Stimulated activated naive CD8-positive, alpha-beta T cell treated with anti-CD3 and anti-CD28 coated beads, Interleukin-15, Interleukin-2, amounts not matched to agents 100 U/mL and 50 U/mL, for 24 hours (primary cell): Measurements from ENCODE around the gene NRSN2.
"Not testable (repeated sequence)": the region's sequence is repeated elsewhere in the genome, so short reads cannot be mapped to it uniquely, and the experiment has no call there.

Source experiments
- ATAC-seq: fragments of 150-1000 bp; cut with Tn5 transposase; one replicate; pipeline ENCODE4 v1.10.0; 2021
- DNase-seq: peaks from one replicate; pipeline ENCODE4 v3.0.0; 2021

Gene NRSN2

DNA sequence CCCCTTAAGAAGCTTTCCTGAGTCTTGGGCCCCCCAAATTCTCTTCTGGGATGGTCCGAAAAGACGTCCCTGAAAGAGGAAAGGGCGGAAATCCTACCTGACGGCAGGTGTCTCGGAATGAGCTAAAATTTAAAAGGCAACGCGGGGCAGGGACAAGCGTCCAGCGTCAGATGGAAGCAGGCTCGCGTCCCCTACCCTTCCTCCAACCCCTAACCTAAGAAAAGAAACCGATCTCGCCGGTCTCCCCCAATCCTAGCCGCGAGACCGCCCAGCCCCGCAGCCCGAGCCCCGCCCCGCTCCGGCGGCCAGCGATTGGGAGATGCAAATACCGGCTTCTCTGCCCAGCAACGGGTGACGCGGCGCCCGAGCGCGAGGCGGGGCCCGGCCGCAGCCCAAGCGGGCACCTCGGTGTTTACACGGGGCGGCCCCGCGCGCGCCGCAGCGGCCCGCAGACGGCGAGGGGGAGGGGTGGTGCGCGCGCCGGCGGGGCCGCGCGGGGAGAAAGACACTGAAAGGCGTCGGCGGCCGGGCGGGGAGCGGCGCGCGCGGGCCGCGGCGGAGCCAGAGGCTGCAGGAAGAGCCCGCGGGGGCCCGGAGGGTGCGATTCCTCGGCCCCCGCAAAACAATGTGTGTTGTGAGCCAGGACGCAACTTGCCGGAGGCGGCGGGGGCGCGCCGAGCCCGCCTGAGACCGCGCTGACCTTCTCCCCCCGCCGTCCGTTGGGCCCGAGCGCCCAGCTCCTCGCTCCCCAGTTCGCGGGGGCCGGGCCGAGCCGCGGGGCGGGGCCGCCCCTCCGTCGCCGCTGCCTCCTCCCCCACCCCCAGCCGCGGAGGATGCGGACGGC is 21.6 kb upstream of the NRSN2 start, which contains the start of gene SOX12:
Gene SOX12 (plus strand): TSS at position 508 of the 844 bp plus-strand sequence. CDS start 373 bp downstream, outside the sequence.
- DNase-seq: peak; percentile 99

DNA sequence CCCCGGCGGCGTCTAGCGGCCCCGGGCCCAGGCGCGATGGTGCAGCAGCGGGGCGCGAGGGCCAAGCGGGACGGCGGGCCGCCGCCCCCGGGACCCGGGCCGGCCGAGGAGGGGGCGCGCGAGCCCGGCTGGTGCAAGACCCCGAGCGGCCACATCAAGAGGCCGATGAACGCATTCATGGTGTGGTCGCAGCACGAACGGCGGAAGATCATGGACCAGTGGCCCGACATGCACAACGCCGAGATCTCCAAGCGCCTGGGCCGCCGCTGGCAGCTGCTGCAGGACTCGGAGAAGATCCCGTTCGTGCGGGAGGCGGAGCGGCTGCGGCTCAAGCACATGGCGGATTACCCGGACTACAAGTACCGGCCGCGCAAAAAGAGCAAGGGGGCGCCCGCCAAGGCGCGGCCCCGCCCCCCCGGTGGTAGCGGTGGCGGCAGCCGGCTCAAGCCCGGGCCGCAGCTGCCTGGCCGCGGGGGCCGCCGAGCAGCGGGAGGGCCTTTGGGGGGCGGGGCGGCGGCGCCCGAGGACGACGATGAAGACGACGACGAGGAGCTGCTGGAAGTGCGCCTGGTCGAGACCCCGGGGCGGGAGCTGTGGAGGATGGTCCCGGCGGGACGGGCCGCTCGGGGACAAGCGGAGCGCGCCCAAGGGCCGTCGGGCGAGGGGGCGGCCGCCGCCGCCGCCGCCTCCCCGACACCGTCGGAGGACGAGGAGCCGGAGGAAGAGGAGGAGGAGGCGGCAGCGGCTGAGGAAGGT is 20.8 kb upstream of the NRSN2 start:
- DNase-seq: peak; percentile 65
- no peak for ATAC-seq

More for the DNA sequence above, 21.6 kb upstream of the NRSN2 start, which contains the start of gene SOX12:
- peak; percentile 74 for ATAC-seq

DNA sequence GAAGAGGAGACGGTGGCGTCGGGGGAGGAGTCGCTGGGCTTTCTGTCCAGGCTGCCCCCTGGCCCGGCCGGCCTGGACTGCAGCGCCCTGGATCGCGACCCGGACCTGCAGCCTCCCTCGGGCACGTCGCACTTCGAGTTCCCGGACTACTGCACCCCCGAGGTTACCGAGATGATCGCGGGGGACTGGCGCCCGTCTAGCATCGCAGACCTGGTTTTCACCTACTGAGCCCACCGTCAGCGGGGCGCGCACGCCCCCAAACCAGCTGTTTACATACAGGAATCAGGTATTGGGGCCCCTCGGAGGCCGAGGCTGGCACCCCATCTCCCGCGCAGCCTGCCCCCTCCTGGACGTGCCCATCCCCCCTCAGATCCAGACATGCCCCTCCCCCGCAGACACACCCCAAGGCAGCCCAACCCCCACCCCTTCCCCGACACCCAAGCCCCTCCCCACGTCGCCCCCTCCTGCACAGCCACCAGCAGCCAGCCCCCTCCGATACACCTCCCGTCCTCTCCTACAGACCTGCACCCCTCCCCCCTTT is 20.2 kb upstream of the NRSN2 start:
- ATAC-seq: no peak
- no peak for DNase-seq

DNA sequence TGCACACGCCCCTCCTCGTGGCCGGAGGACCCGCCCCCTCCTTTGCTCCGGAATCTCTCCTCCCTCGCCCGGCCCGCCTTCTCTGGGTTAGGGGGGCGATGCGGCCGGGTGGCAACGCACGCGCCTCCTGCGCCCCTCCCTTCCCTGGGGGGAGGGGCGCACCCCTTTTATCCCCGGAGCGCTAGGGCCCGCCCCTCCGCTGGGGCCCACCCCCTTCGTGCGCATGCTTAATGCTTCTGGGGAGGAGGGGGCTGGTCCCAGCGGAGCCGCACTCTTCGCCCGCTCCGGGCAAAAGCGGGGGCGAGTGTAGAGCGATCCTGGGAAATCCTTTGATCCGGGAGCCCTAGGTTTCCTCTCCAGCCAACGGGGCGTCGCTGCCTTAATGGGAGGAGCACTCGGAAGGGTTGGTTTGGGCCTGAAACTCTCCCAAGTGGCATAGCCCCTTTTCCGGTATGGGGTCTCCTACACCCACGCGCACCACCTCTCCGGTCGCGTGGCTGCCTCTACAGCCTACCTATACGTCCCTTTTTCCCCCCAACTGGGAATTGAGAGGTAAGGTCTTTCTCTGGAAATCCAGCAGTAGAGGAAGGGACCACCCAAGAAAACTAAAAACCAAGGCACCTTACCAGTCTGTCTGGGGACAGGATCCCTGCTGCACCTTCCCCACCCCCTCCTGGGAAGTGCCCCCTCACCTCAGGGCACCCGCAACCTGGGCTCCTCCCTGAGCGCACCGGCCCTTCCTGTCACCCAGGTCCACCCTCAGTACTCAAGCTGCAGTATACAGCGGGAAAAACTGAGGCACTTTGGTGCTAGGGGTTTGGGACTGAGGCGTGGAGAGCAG is 19.5 kb upstream of the NRSN2 start:
- DNase-seq (peak; percentile 87), ATAC-seq (peak; percentile 20)

GRCh38 chr20:328027-328974 is 18.6 kb upstream of the NRSN2 start:
- no peak for DNase-seq
- ATAC-seq: no peak

GRCh38 chr20:328975-329695 is 17.8 kb upstream of the NRSN2 start:
- ATAC-seq (no peak), DNase-seq (no peak)

- no peak for DNase-seq
- ATAC-seq: no peak
Observed at GRCh38 chr20:329851-330232, 17.1 kb upstream of the NRSN2 start.

DNA sequence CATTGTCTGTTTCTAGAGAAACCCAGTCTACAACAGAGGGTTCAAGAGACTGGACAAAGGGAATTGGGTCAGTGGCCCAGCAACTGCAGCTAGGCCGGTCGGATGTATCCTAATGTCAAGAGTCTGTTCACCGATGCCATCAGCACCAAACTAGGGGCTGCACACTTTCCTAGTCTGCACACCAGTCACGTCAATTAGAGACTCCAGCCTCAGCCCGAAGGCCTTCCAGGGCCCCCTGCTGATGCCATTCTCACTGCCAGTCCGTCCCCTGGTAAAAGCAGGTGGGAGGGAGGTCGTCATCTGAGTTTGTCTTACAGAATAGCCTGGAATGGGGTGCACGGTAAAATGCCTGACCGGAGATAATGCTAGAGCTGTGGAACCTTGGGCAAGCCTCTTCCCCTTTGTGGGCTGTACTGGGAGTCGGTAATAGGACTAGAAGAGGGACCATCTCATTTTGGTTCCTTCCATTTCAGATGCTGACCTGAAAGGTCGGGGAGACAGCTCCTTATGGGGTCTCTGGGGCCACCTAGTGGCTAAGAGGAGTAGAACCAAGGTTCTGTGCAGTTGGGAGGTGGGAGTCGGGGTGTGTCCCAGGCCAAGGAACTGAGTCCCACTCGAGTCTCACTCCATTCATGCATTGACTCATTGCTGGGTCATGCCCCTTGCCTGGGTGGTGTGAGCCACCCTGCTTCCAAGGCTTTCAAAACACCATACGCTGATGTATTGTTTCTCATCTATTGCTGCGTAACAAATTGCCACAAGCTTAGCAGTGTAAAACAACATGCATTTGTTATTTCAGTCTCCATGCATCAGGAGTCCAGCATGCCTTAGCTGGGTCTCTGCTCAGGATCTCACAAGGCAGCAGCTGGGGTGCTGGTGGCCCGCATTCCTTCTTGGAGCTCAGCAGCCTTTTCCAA is 16.4 kb upstream of the NRSN2 start:
- peak; percentile 61 for ATAC-seq
- peak; percentile 69 for DNase-seq

DNA sequence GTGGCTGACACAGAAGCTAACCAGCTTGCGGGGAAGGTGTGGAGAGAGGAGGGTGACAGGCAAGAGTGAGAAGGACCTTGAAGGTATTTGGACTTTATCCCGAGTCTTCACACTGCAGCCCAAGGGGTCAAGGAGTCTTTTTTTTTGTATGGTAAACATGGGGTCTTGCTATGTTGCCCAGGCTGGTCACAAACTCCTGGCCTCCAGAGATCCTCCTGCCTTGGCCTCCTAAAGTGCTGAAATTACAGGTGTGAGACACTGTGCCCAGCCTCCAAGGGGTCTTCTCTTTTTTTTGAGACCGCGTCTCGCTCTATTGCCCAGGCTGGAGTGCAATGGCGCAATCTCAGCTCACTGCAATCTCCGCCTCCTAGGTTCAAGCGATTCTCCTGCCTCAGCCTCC is 12.3 kb upstream of the NRSN2 start:
- DNase-seq: no peak
- ATAC-seq: no peak

- ATAC-seq, DNase-seq: not testable (repeated sequence)
Observed at GRCh38 chr20:336040-336439, 10.9 kb upstream of the NRSN2 start.

DNA sequence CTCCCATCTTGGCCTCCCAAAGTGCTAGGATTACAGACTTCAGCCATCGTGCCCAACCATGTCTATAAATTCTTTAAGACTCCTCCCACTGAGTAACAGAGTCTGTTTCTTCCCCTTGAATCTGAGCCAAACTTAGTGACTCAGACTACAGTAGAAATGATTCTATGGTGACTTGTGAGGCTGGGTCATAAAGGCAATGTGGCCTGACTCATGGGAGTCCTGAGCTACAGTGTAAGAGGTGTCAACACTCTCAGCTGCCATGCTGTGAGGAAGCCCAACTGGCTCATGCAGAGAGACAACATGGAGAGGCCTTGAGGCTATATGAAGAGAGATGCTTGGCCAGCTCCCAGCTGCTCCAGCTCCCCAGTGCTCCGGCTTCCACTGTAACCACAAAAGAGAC is 5.2 kb upstream of the NRSN2 start:
- ATAC-seq (peak; percentile 92), DNase-seq (peak; percentile 51)

DNA sequence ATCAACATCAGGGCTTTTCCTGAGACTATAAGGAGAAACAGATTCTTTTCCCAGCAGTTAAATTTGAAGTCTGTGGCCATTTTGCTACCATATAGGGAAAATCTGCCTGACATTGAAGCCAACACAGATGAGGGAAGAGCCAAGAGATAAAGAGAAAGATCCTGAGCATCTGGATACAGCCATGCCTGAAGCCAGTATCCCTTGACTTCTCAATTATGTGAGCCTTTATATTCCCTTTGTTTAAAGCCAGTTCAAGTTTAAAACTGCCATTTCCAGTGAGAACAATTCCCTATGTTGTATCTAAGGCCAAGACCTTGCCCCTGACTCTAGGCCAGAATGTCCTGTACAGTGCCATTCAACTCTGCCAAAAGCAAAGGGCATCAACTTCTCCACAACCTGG is 3.8 kb upstream of the NRSN2 start:
- ATAC-seq: no peak
- no peak for DNase-seq

- no peak for ATAC-seq
- DNase-seq: no peak
Observed at GRCh38 chr20:346033-346639, 775 bp upstream of the NRSN2 start.

GRCh38 chr20:347317-347639 is 367 bp downstream of the NRSN2 start:
- ATAC-seq: no peak
- no peak for DNase-seq

DNA sequence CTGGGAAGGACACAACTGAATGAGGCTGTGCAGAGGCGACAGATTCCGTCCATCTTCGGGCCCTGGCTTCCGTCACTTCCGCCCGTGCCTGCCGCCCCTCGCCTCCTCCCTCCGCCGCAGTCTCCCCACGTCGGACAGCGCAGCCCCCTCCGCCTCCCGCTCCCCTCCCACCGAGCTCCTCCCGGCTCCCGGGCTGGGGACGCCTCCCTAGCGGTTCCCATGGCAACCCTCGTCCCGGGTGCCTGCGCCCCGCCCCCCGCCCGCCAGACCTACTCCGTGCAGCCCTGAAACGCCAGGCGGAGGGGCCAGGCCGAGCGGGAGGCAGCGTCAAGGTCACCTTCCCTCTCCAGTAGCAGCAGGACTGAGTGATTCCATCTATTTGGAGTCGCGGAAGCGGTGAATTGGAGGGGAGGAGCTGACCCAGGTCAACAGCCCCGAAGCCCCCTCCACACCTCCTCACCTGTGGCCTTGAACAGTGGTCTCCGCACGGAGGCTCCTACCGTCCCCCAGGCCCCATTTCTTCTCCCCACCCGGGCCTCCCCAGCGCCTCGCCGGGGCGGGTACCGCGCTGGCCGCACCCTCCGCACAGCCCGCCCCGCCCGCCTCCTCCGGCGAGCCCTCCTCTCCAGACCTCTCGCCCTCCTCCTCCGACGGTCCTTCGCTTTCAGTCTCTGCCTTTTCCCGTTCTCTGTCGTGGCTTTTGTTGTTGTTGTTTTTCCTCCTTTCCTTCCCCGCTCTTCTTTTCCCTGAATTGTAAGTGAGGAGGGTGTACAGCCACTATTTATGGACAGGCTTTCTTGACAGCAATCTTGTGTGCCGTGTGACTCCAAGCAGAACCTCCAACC is 951 bp downstream of the NRSN2 start:
- peak; percentile 81 for DNase-seq

DNA sequence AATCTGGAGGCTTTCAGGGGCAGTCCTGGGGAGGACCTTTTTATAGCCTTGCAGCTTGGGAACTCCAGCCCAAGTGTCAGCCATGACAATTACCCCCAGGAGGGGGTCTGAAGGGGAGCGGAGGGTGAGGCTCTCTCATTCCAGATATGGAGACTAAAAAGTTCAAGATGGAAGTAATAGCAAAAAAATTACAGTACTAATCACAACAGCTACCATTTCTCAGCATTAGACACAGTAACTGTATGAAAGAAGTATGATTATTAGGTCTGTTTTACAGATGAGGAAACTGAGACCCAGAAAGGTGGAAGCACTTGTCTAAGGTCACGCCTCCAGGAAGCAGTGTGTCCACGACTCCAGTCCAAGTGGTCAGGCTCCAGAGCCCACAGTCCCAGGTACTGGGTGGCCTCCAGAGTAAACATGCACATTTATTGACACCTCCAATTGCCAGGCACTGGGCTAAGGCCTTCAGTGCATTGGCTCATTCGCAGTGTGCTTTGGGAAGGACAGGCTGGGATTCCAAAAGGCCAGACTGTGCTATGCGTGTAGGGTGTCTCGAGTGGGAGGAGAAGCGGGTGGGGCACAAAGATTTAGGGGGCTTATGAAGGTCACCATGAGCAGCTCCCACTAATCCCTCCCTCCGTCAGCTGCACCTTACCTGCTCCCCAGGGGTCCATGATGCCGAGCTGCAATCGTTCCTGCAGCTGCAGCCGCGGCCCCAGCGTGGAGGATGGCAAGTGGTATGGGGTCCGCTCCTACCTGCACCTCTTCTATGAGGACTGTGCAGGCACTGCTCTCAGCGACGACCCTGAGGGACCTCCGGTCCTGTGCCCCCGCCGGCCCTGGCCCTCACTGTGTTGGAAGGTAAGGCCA is 2.3 kb downstream of the NRSN2 start:
- DNase-seq (no peak), ATAC-seq (no peak)

More for the DNA sequence above, 951 bp downstream of the NRSN2 start:
- ATAC-seq: peak; percentile 85

DNA sequence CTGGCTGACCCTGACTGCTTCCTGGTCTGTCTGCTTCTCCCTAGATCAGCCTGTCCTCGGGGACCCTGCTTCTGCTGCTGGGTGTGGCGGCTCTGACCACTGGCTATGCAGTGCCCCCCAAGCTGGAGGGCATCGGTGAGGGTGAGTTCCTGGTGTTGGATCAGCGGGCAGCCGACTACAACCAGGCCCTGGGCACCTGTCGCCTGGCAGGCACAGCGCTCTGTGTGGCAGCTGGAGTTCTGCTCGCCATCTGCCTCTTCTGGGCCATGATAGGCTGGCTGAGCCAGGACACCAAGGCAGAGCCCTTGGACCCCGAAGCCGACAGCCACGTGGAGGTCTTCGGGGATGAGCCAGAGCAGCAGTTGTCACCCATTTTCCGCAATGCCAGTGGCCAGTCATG is 6.3 kb downstream of the NRSN2 start:
- ATAC-seq: no peak
- no peak for DNase-seq
